Neural progenitor cell (in vitro differentiated cells): ENCODE results near the gene CLDN9. TPM values are rescaled to one million over a fixed set of nuclear protein-coding genes. Genes with fewer than 3 reads are reported as not detected.
A peak's percentile ranks its signal among the peaks of the same experiment; 100 is the strongest.

ENCODE experiments used
- DNase-seq: peaks from one replicate; pipeline ENCODE4 v3.0.0-alpha.2; 2016; ENCODE audit warnings: low spot score
- H2AFZ ChIP-seq: fragments of 200-600 bp; sonication (generic); replicated peaks from 2 replicates; pipeline ENCODE4 v1.6.1; 2016; ENCODE audit warnings: antibody characterized with exemption
- H3F3A ChIP-seq: fragments of 200-600 bp; sonication (generic); 2 replicates; pipeline ENCODE4 v1.6.1; 2016; ENCODE audit warnings: antibody characterized with exemption, low read depth
- H3K27ac ChIP-seq: fragments of 200-600 bp; sonication (generic); 2 replicates; pipeline ENCODE4 v1.5.1; 2016; ENCODE audit warnings: mild to moderate bottlenecking
- H3K27me3 ChIP-seq: fragments of 200-600 bp; sonication (generic); 2 replicates; pipeline ENCODE4 v1.6.1; 2016; ENCODE audit warnings: mild to moderate bottlenecking, moderate library complexity
- H3K36me3 ChIP-seq: fragments of 200-600 bp; sonication (generic); 2 replicates; pipeline ENCODE4 v1.5.1; 2016
- H3K4me1 ChIP-seq: fragments of 200-600 bp; sonication (generic); 2 replicates; pipeline ENCODE4 v1.6.1; 2016; ENCODE audit warnings: mixed run types
- H3K4me2 ChIP-seq: fragments of 200-600 bp; sonication (generic); 2 replicates; pipeline ENCODE4 v1.6.1; 2016
- H3K4me3 ChIP-seq: fragments of 200-600 bp; sonication (generic); 2 replicates; pipeline ENCODE4 v1.5.1; 2016
- H3K79me2 ChIP-seq: fragments of 200-600 bp; sonication (generic); 2 replicates; pipeline ENCODE4 v1.6.1; 2016; ENCODE audit warnings: low read depth
- H3K9ac ChIP-seq: fragments of 200-600 bp; sonication (generic); 2 replicates; pipeline ENCODE4 v1.6.1; 2016
- H3K9me3 ChIP-seq: fragments of 200-600 bp; sonication (generic); 2 replicates; pipeline ENCODE4 v1.5.1; 2016; ENCODE audit warnings: low read depth
- H4K20me1 ChIP-seq: fragments of 200-600 bp; sonication (generic); 2 replicates; pipeline ENCODE4 v1.6.1; 2016; ENCODE audit warnings: low read depth
- H3K27ac Mint-ChIP-seq: 3 replicates; pipeline ENCODE4 v1.8.0; 2021; ENCODE audit warnings: mixed read lengths
- H3K27me3 Mint-ChIP-seq: 2 replicates; pipeline ENCODE4 v1.8.0; 2022; ENCODE audit warnings: low read depth, mild to moderate bottlenecking, inconsistent platforms, moderate library complexity, mixed read lengths; ENCODE audit not compliant: insufficient read depth
- H3K36me3 Mint-ChIP-seq: 3 replicates; pipeline ENCODE4 v1.8.0; 2021; ENCODE audit warnings: mixed read lengths
- H3K4me1 Mint-ChIP-seq: 3 replicates; pipeline ENCODE4 v1.8.0; 2021; ENCODE audit warnings: mixed read lengths
- H3K4me3 Mint-ChIP-seq: 3 replicates; pipeline ENCODE4 v1.8.0; 2021; ENCODE audit warnings: mild to moderate bottlenecking, moderate library complexity, mixed read lengths
- H3K9me3 Mint-ChIP-seq: 3 replicates; pipeline ENCODE4 v1.8.0; 2020; ENCODE audit warnings: mixed read lengths
- CTCF ChIP-seq: fragments of 200-600 bp; sonication (generic); IDR thresholded peaks from 2 replicates; pipeline ENCODE4 v1.5.1; 2017; ENCODE audit warnings: antibody characterized with exemption, mild to moderate bottlenecking
- EZH2 ChIP-seq: fragments of 200-600 bp; sonication (generic); IDR thresholded peaks from 2 replicates; pipeline ENCODE4 v1.6.1; 2017; ENCODE audit warnings: antibody characterized with exemption, mild to moderate bottlenecking, moderate library complexity
- EZH2phosphoT487 ChIP-seq: fragments of 200-600 bp; sonication (generic); IDR thresholded peaks from 2 replicates; pipeline ENCODE4 v1.6.1; 2017; ENCODE audit warnings: antibody characterized with exemption
- total RNA-seq: library from RNA; depleted of rRNA; stranded (reverse); fragments of >200 nt; gene quantifications from 2 replicates; pipeline ENCODE4 v1.2.3, GENCODE V29; 2015; ENCODE audit warnings: low replicate concordance

The CLDN9 gene
- total RNA-seq, 1 donor from 2014 or later = not detected

GRCh38 chr16:2980227-2981176, 32.2 kb upstream of the CLDN9 start, which contains the start of gene PKMYT1:
Gene PKMYT1 (minus strand): TSS chr16:2980446. CDS start chr16:2979657, 789 bp downstream.
- H3K36me3 Mint-ChIP-seq = peaks cover 3% of the 10 kb centered on the region
- Histone ChIP-seq H3K4me3 (peak within 1 kb of the TSS; percentile 65), H2AFZ (peak within 1 kb of the TSS; percentile 95), H3K27ac (peak within 1 kb of the TSS; percentile 32), H3K36me3 (no peaks in the 10 kb centered on the region), H3K4me1 (peaks cover 26% of the 10 kb centered on the region), H3K79me2 (peaks cover 16% of the 10 kb centered on the region), H3K9ac (peak within 1 kb of the TSS; percentile 18), H4K20me1 (peaks cover 17% of the 10 kb centered on the region), H3K9me3 (no peaks in the 10 kb centered on the region), H3K4me2 (peak within 1 kb of the TSS; percentile 78), H3K27me3 (peaks cover 7% of the 10 kb centered on the region), H3F3A (peaks cover 38% of the 10 kb centered on the region)
- no peak for TF ChIP-seq CTCF
- TF ChIP-seq EZH2phosphoT487 = no peak
- TF ChIP-seq EZH2 = no peak
- no peaks in the 10 kb centered on the region for H3K9me3 Mint-ChIP-seq
- H3K4me3 Mint-ChIP-seq = peak within 1 kb of the TSS; percentile 88
- H3K27me3 Mint-ChIP-seq = peaks cover 11% of the 10 kb centered on the region
- H3K4me1 Mint-ChIP-seq = peaks cover 26% of the 10 kb centered on the region
- DNase-seq = peak; percentile 96
- peak within 1 kb of the TSS; percentile 74 for H3K27ac Mint-ChIP-seq

- no peak overlapping the region for H2AFZ ChIP-seq
- peak overlapping the region; percentile 65 for H3K4me3 ChIP-seq
- peaks cover 38% of the 10 kb centered on the region for H3F3A ChIP-seq
- H3K9me3 Mint-ChIP-seq = no peaks in the 10 kb centered on the region
- peaks cover 7% of the 10 kb centered on the region for H3K27me3 ChIP-seq
- peaks cover 26% of the 10 kb centered on the region for H3K4me1 Mint-ChIP-seq
- no peaks in the 10 kb centered on the region for H3K36me3 ChIP-seq
- H3K4me3 Mint-ChIP-seq = peak overlapping the region; percentile 76
- no peaks in the 10 kb centered on the region for H3K9me3 ChIP-seq
- H3K36me3 Mint-ChIP-seq = peaks cover 3% of the 10 kb centered on the region
- no peak for TF ChIP-seq EZH2
- TF ChIP-seq EZH2phosphoT487 = no peak
- H3K4me1 ChIP-seq = peaks cover 26% of the 10 kb centered on the region
- H3K27me3 Mint-ChIP-seq = peaks cover 9% of the 10 kb centered on the region
- peak overlapping the region; percentile 78 for H3K4me2 ChIP-seq
- no peak overlapping the region for H3K9ac ChIP-seq
- peak overlapping the region; percentile 32 for H3K27ac ChIP-seq
- peak; percentile 85 for DNase-seq
- peak overlapping the region; percentile 74 for H3K27ac Mint-ChIP-seq
- H4K20me1 ChIP-seq = peaks cover 17% of the 10 kb centered on the region
- H3K79me2 ChIP-seq = peaks cover 16% of the 10 kb centered on the region
Measured at GRCh38 chr16:2981177-2981898, 31.4 kb upstream of the CLDN9 start.

- H3K36me3 Mint-ChIP-seq = peaks cover 2% of the 10 kb centered on the region
- Histone ChIP-seq H3K9ac (no peak overlapping the region), H4K20me1 (peaks cover 13% of the 10 kb centered on the region), H3K27ac (peak overlapping the region; percentile 32), H3K4me1 (peaks cover 26% of the 10 kb centered on the region), H3K36me3 (no peaks in the 10 kb centered on the region), H3K4me3 (peak overlapping the region; percentile 65), H3K27me3 (peaks cover 7% of the 10 kb centered on the region), H3K4me2 (peak overlapping the region; percentile 78), H3F3A (peaks cover 38% of the 10 kb centered on the region), H2AFZ (no peak overlapping the region), H3K79me2 (peaks cover 16% of the 10 kb centered on the region), H3K9me3 (no peaks in the 10 kb centered on the region)
- H3K27me3 Mint-ChIP-seq = peaks cover 9% of the 10 kb centered on the region
- no peak for TF ChIP-seq EZH2phosphoT487
- no peak for TF ChIP-seq CTCF
- TF ChIP-seq EZH2 = no peak
- H3K4me1 Mint-ChIP-seq = peaks cover 26% of the 10 kb centered on the region
- H3K9me3 Mint-ChIP-seq = no peaks in the 10 kb centered on the region
- DNase-seq = peak; percentile 27
- peak overlapping the region; percentile 76 for H3K4me3 Mint-ChIP-seq
- H3K27ac Mint-ChIP-seq = no peak overlapping the region
Measured at GRCh38 chr16:2981899-2982250, 30.8 kb upstream of the CLDN9 start.
